ENCODE results near the gene EGFL7. TPM values are rescaled to one million over a fixed set of nuclear protein-coding genes. Genes with fewer than 3 reads are reported as not detected.

Gene EGFL7
- total RNA-seq, 1 donor from 2014 or later = 85.3 TPM

DNA sequence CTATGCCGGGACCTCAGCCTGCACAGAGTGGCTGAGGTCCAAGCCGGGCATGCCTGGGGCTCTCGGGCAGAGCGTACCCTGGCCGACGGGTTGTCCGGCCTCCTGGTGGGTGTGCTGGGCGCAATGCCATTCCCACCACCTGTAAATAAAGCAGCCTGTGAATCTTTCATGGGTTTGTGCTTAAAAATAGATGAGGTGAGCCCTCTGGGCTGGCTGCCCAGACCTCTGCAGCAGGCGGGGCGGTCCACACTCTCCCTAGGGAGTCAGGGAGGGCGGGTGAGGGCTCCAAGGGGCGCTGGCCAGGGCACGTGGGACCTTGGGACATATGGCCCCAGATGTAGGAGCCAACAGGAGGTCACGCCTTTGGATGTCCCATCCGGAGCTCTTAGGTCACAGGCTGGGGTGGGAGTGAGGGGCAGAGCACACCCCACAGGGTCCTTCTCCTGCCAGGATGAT is 28.1 kb downstream of the EGFL7 start:
- DNase-seq (ENCODE audit: low spot score) = peak; percentile 90
- intact Hi-C loops (cut with DNase I) = loop anchor here (5.0 kb wide), 1 partner anchor 36 kb away; no protein-coding TSS in a partner anchor

DNA sequence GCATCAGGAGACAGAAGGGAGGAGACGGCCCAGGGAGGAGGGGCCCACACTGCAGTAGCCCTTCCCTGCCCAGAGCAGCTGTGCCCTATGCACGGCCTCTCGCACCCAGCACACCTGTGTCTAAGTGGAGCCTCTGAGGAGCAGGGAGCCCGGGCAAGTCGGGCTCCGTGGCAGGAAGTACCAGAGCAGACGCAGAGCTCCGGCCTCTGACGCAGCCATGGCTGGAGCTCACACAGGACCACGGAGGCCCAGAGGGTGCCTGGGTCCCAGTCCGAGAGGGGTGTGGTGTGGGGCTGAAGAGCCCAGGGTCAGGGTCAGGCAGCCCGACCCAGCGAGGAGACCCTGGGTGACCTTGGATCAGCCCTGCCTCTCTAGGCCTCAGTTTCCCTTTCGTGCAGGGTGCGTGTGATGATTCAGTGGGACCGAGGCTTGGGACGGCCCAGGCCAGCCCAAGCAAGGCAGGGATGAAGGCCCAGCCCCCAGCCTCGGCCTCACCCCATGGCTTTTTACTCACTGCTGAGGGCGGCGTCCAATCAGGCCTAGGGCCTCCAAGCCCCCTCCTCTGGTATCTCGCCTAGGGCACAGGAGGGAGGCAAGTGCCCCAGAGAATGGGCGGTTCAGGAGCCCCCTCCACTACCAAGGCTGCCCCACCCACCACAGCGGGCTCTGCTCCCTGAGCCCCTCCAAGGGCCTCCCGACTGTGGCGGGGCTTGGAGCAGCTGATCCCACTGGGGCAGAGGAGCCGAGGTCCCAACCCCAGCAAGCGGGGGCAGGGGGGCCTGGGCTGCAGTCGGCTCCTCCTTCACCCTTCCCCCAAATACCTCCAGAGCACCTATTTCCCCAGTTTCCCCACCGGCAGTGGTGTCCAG is 28.8 kb downstream of the EGFL7 start:
- DNase-seq (ENCODE audit: low spot score) = no peak
- intact Hi-C loops (cut with DNase I) = loop anchor here (5.0 kb wide), 1 partner anchor 36 kb away; no protein-coding TSS in a partner anchor

DNA sequence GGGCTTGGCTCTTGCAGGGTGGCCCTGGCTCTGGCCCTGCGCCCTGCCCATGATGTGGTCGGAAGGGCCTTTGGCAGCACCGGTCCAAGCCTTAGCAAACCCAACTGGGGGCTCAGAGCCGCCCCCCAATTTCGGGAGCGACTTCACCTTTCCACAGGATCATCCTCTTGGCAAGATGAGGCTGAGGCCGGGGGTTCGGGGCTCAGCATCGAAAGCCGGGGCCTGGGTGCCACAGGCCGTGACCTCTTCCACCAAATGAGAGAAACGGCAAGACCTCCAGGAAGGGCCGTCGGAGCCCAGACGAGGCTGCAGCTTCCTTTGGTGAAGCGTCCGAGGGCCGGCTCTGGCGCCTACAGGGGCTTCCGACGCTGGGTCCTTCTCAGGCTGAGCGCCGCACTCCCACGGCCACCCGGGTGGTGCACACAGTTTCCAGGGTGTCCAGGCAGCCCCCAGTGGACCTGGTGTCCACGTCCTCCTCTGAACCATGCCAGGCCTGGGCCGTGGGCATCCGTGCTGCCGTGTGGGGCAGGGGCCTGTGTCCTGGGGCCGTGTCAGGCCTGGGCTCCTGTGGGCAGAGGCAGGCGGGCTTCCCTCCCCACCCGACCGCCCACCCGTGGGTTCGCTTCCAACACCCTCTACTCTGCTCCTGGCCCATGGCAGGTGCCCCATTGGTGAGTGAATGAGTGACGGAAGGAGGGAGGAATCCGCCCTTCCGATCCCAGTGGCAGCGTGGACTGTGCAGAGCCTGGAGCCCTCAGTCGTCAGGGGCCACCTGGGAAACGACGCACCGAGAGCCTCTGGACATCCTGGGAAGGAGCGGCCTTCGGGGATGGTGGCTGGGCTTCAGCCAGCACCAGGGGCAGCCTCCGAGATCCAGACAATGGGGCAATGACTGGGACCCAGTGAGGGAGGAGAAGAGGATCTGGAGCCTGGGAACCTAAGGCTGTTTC is 29.7 kb downstream of the EGFL7 start:
- intact Hi-C loops (cut with DNase I) = loop anchor here (5.0 kb wide), 1 partner anchor 35 kb away; no protein-coding TSS in a partner anchor

DNA sequence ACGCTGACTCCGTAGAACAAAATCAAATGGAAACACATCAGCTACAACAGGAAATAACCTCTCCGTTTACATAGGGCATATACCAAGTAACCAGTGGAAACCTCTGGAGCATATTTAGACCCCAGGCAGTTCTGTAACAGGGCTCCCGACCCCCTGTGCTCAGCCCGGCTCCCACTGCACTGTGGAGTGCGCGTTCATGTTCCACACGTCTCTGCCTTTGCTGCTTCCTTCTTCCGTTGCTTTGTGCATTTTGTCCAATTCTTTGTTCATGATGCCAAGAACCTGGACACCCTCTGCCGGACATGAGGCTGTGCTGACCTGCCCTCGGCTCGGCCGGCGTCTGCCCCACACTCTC is 30.4 kb downstream of the EGFL7 start:
- no peak for DNase-seq (ENCODE audit: low spot score)
- intact Hi-C loops (cut with DNase I) = loop anchor here (5.0 kb wide), 1 partner anchor 34 kb away; no protein-coding TSS in a partner anchor

More for the DNA sequence above, 29.7 kb downstream of the EGFL7 start:
- DNase-seq (ENCODE audit: low spot score) = no peak

DNA sequence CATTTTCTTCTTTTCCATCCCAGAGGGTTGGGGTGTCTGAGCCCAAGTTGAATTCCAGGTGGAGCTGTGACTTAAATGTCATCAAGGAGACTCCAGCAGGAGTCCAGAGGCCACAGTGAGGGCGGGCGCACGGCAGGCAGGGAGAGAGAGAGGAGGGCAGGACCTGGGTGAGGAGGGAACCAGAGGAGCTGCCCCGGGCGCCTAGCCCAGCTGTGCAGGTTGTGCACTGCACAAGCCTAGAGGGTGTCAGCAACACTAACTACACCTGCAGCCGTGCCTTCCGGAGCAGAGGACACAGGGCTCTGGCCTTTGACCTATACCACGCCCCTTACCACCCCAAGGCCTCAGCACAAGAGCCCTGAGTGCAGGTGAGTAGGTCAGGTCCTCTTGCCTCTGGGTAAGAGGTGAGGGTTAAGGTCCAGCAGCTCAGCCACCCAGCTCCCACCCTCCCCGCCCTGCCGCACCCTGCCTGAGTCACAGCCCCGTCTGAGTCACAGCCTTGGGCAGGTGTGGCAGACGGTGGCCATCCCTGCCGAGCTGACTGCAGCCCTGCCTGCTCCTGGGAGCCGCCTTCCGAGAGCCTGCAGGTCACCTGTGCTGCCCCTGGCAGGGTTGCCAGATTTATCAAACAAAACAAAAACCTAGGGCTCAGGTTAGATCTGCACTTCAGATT is 30.9 kb downstream of the EGFL7 start:
- no peak for DNase-seq (ENCODE audit: low spot score)
- intact Hi-C loops (cut with DNase I) = loop anchor here (5.0 kb wide), 1 partner anchor 34 kb away; no protein-coding TSS in a partner anchor

DNA sequence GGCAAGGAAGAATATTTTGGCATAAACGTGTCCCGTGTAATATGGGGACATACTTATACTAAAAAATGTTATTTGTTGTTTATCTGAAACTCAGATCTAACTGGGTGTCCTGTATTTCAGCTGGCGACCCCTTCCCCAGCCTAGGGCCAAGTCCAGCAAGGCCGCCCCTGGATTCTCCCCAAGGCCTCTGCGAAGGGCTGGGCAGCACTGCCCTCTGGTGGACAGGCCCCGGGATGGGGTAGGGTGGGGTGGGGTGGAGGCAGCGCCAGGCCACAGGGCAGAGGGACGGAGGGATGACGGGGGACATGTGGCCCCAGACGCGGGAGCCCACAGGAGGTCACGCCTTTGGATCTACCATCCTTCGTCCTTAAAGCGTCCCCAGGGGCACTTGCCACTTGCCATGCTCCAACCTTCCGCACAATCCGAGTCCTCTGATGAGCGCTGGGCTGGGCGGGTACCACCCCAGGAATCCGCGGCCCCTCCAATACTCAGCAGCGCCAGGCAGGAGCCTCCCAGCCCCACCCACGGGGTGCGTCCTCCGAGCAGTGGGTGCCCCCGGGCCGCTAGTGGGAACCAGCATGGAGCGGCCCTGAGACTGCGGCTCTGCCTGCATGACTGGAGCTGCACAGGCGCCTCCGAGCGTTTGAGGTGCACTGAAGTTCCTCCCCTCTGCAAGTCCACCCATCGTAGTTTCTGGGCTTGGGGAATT is 31.6 kb downstream of the EGFL7 start:
- intact Hi-C loops (cut with DNase I) = loop anchor here (5.0 kb wide), 1 partner anchor 33 kb away; no protein-coding TSS in a partner anchor
- no peak for DNase-seq (ENCODE audit: low spot score)

DNA sequence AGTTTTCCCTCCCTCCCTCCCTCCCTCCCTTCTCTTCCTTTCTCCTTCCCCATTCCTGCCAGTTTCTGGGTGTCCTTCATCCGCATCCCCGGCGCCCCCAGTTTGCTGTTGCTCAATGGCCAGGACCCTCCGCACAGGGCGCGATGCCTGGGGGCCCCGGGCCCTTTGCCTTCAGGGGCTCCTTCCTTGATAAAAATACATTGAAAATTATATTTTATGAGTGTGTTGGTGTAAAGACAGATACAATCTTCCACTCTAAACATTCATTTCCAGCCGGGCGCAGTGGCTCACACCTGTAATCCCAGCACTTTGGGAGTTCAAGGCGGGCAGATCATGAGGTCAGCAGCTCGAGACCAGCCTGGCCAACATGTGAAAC is 32.1 kb downstream of the EGFL7 start:
- intact Hi-C loops (cut with DNase I) = loop anchor here (5.0 kb wide), 1 partner anchor 32 kb away; no protein-coding TSS in a partner anchor
- DNase-seq (ENCODE audit: low spot score) = no peak

DNA sequence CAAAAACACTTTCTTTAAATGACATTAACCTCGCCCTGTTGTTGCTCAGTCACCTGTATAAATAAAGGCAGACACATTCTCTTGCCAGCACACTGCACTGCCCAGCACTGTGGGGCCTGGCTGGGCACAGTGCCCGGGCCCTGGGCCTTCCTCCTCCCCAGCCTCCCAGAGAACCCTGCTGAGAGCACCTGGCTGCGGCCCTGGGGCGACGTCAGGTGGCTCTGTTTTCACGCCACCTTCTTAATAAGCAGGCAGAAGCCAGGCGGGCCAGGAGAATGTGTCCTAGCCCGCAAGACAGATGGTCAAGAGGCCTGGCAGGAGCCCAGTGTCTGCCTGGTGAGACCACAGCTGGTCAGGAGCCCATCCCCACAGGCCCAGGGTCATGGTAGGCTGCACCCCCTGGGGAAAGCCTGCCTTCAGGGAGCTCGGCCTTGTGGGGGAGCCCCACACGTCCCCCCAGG is 32.7 kb downstream of the EGFL7 start:
- intact Hi-C loops (cut with DNase I) = no loop called here
- no peak for DNase-seq (ENCODE audit: low spot score)

DNA sequence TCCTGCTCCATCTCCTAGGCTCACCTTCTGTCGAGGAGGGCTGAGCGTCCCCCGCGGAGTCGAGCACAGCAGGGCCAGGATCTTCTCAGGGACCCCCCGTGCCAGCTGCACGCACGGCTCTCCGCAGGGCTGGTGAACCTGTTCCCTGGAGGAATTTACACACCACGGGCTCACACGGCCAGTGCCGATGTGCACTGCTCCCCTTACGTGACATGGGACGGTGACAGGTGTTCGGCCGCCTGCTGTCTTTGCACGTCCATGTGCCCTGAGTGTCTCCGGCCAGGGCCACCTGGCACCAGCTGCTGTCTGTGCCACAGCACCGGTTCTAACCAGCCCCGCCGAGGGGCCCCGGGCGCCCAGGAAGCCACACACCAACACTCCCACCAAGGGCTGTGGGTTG is 33.2 kb downstream of the EGFL7 start:
- DNase-seq (ENCODE audit: low spot score) = no peak
- intact Hi-C loops (cut with DNase I) = no loop called here

DNA sequence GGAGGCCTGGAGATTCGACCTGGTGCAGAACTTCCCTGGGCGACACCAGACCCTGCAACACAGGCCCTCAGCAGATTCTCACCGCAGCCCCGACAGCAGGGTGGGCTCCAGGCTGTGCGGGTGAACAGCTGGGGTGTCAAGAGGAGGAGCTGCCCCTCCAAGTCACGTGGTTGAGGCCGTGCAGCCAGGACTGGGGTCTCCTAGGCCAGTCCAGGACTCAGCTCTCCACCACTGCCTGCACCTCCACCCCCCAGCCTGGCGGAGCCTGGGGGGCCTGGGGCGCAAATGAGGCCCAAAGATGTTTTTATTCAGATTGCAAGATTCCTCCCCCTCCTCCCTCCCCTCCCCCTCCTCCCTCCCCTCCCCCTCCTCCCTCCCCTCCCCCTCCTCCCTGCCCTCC is 33.8 kb downstream of the EGFL7 start:
- intact Hi-C loops (cut with DNase I) = no loop called here
- DNase-seq (ENCODE audit: low spot score) = no peak

DNA sequence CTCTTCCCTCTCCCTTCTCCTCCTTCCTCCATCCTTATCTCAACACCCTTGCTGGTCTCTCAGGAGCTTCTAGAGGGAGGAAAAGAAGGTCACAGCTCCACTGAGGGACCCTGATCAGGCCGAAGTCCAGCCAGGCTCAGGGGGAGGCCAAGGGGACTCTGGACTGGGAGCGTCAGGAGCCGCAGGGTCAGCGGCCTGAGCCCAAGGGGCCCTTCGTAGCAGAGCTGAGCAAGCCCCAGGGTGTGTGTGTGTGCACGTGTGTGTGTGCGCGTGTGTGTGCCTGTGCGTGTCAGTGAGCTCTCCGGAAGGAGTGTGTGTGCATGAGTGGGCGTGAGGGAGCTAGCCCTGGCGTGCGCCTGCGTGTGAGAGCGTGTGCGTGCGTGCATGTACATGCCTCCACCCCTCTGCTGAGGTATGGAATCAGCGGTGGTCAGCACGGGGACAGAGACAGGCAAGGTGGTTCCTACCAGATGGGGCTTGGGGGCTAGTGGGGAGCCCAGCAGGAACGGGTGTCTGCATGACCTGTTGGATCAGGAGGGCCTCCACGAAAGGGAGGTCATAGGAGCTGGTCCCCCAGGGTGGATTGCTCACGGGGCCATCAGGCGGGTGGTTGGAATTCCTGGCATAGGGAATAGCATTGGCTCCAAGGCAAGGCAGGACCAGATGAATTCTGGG is 34.6 kb downstream of the EGFL7 start:
- no peak for DNase-seq (ENCODE audit: low spot score)

DNA sequence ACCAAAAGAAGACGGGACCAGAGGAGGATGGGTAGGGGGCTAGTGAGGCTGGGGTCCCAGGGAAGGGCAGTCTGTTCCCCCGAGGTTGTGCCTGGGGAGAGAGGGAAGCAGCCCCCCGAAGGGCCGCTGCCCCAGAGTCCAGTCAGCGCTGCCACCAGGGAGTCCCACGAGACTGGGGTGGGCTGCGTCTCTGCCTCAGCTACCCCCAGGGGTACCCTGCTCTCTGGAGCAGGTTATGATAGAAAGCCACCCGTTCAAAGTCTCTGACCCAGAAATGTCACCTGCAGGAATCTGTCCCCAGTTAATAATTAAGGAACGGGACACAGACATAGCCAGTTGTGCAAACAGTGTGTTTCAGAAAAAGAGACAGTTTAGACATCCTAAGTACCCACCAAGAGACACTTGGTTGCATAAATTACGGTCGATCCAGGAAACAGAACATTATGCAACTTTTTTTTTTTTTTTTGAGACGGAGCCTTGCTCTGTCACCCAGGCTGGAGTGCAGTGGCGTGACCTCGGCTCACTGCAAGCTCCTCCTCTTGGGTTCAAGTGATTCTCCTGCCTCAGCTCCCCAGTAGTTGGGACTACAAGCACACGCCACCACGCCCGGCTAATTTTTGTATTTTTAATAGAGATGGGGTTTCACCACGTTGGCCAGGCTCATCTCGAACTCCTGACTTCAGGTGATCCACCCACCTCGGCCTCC is 35.3 kb downstream of the EGFL7 start:
- DNase-seq (ENCODE audit: low spot score) = no peak
- intact Hi-C loops (cut with DNase I) = no loop called here

More for the DNA sequence above, 34.6 kb downstream of the EGFL7 start:
- intact Hi-C loops (cut with DNase I) = no loop called here

DNA sequence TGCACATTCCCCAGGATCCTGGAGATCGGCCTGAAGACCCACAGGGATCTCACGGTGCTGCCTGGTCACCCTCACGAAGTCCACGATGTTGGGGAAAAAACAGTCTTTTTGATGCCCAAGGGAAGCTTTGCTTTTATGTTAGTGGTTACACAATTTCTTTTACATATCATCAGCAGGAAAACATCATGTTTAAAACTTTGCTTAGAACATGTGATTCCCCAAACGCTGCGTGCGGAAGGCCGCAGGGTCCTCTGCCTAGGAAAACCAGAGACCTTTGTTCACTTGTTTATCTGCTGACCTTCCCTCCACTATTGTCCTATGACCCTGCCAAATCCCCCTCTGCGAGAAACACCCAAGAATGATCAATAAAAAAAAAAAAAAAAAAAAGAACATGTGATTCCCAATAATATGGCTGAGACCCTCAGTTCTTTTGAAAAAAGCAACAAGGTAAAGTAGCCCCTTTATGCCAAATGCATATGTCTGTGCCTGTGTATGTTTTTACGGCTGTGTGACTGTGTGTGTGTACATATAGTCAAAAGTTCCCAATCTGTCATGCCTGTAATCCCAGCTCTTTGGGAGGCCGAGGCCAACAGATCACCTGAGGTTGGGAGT is 36.0 kb downstream of the EGFL7 start:
- no peak for DNase-seq (ENCODE audit: low spot score)
- intact Hi-C loops (cut with DNase I) = no loop called here

DNA sequence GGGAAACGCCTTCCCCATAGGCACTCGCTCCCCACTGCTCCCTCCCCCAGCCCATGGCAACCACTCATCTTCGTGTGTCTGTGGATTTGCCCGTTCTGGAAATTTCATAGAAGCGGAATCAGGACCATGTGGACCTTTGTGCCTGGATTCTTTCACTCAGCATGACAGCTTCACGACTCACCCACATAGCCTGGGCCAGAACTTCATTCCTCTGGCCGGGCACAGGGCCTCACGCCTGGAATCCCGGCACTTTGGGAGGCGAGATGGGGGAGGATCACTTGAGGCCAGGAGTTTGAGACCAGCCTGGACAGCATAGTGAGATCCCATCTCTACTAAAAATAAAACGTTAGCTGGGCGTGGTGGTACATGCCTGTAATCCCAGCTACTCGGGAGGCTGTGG is 37.6 kb downstream of the EGFL7 start:
- no peak for DNase-seq (ENCODE audit: low spot score)
- intact Hi-C loops (cut with DNase I) = no loop called here

DNA sequence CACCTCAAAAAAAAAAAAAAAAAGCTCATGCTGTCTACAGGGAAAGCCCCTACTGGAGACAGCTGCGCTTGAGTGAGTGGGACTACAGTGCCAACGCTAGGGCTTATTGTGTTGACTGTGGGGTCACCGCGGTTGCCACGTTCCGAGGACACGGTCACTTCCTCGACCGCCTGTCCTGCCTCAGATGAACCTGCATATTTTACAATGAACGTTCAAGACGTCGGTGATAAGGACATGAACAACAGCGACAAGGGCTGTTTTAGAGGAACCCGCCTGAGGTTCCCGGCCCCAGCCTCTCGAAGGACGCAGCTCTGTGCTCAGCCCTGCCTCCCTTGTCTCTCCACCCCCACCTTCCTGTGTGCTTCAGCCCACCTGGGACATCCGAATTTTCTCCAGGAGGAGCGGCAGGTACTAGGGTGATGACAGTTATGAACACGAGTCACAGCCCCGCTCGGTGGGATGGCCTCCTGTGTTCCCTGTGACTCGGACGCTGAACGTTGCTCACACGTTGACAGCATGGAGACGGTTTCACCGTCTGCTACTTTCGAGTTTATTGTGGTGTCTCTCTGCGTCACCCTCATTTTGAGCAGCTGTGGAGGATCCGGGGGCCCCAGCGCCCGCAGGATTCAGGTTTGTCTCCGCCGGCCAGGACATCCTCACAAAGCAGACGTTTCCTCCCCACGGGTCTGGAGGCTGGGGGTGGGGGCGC is 38.4 kb downstream of the EGFL7 start:
- no peak for DNase-seq (ENCODE audit: low spot score)
- intact Hi-C loops (cut with DNase I) = no loop called here

DNA sequence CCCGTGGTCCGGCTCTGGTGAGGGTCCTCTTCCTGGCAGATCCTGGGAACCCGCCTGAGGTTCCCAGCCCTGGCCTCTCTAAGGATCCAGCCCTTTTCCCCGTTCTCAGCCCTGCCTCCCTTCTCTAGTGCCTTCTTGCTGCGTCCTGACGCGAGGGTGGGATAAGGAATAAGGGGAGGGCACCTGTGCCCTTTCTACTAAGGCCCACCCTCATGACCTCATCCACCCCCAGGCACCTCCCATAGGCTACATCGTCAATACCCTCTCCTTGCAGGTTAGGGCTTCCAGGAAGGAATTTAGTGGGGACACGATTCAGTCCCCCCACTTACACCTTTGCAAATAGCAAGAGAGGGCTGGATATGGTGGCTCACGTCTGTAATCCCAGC is 38.9 kb downstream of the EGFL7 start:
- intact Hi-C loops (cut with DNase I) = no loop called here
- no peak for DNase-seq (ENCODE audit: low spot score)

All from cardiac septum (tissue), 1 donor.